Measurements from ENCODE around the gene ANXA2R.

Gene ANXA2R

DNA sequence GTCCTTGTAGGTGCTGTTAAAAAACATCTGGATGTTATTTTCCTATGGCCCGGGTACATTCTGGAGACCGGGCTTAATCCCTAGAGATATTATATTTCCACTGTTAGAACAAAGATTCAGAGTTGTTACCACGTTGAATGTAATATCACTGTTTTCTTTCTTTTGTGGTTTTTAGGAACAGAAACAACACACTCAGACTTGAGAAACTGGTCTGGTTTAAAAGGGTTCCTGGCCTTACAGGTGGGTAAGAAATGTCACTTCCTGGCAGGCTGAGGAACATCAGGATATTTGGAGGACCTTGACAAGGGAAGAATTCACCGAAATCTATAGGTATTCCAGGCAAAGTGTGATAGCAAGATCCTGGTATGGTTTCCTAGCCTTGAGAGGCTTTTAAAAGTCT lies 10.3 kb upstream of the ANXA2R start:
- TF ChIP-seq, protein P1, sequence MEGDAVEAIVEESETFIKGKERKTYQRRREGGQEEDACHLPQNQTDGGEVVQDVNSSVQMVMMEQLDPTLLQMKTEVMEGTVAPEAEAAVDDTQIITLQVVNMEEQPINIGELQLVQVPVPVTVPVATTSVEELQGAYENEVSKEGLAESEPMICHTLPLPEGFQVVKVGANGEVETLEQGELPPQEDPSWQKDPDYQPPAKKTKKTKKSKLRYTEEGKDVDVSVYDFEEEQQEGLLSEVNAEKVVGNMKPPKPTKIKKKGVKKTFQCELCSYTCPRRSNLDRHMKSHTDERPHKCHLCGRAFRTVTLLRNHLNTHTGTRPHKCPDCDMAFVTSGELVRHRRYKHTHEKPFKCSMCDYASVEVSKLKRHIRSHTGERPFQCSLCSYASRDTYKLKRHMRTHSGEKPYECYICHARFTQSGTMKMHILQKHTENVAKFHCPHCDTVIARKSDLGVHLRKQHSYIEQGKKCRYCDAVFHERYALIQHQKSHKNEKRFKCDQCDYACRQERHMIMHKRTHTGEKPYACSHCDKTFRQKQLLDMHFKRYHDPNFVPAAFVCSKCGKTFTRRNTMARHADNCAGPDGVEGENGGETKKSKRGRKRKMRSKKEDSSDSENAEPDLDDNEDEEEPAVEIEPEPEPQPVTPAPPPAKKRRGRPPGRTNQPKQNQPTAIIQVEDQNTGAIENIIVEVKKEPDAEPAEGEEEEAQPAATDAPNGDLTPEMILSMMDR (conservative IDR thresholded peaks at IDR 0.05; ENCODE audit: low read depth), result no peak
- no peak for DNase-seq (ENCODE audit: low spot score)
- ChIA-PET CTCF (interaction anchor here (0.6 to 0.7 kb wide), 3 partner anchors 138 to 1137 kb away, joined by 3 to 4 read pairs (median 4); no protein-coding TSS in a partner anchor), POLR2A (ENCODE audit: low non-redundant PET) (no interaction called here)
- H3K27ac ChIP-seq, result no peak overlapping the region

DNA sequence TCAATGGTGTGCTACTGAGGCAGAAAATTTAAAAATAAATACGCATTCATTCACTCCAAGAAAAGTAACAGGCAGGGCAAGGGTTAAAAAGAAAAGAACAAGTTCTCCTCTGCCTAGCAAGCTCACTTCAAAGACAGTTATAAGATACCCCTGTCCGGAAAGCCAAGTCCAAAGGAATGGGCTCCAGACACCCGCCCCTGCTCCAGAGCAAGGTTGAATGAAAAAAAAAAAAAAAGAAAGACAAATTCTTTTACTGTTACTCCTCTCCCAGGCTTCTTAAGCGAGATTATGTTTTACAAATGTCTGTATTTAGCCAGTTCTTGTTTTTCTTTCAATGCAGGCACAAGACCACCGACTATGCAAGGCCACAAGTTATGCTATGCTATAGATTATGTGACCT lies 9.1 kb upstream of the ANXA2R start:
- CTCF ChIA-PET, result interaction anchor here (0.6 kb wide), 1 partner anchor 648 kb away, joined by 3 read pairs; no protein-coding TSS in a partner anchor
- POLR2A ChIA-PET (ENCODE audit: low non-redundant PET), result interaction anchor here (0.6 kb wide), 1 partner anchor 8 kb away, joined by 7 read pairs; no protein-coding TSS in a partner anchor
- no peak for DNase-seq (ENCODE audit: low spot score)
- TF ChIP-seq, protein P1 (conservative IDR thresholded peaks at IDR 0.05; ENCODE audit: low read depth), result no peak
- H3K27ac ChIP-seq, result no peak overlapping the region

DNA sequence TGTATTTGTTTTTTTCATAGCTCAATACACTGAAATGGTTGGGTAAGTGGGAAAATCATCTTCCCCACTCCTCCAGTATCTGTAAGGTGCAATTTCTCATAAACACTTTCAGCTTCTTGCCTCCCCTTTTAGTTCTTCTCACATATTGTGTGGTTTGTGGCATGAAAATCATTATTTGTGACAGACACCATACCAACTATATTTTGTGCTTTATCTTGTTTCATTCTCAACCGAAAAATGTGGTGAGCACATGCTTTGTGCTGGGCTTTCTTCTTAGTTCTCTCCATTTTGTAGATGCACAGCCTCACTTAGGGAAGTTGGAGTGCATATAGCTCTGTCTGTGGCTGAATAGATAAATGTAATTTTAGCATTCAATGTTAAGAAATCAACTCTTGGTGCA lies 6.4 kb upstream of the ANXA2R start:
- H3K27ac ChIP-seq, result no peak overlapping the region
- ChIA-PET CTCF (interaction anchor here (1.2 kb wide), 1 partner anchor 138 kb away, joined by 3 read pairs; no protein-coding TSS in a partner anchor), POLR2A (ENCODE audit: low non-redundant PET) (no interaction called here)
- DNase-seq (ENCODE audit: low spot score), result no peak
- TF ChIP-seq, protein P1 (conservative IDR thresholded peaks at IDR 0.05; ENCODE audit: low read depth), result no peak

DNA sequence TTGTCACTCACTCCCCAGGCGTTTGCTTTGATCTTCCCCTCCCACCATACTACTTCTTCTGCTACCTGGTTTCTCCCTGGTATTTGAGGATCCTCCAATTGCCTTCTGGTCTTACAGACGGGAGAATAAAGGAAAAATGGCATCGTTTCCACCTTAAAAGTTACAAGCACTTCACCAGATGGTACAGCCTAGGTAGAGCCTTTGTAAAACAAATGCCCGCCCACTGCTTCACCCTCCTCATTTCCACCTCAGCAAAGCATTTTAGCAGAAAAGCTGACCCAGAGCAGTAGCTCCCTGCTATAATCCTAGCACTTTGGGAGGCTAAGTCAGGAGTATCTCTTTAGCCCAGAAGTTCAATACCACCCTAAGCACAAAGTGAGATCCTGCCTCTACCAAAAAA lies 5.1 kb upstream of the ANXA2R start:
- no peak overlapping the region for H3K27ac ChIP-seq
- TF ChIP-seq, protein P1 (conservative IDR thresholded peaks at IDR 0.05; ENCODE audit: low read depth), result no peak
- ChIA-PET CTCF (interaction anchor here (1.1 kb wide), 1 partner anchor 25 kb away, joined by 3 read pairs; no protein-coding TSS in a partner anchor), POLR2A (ENCODE audit: low non-redundant PET) (no interaction called here)
- DNase-seq (ENCODE audit: low spot score), result no peak

DNA sequence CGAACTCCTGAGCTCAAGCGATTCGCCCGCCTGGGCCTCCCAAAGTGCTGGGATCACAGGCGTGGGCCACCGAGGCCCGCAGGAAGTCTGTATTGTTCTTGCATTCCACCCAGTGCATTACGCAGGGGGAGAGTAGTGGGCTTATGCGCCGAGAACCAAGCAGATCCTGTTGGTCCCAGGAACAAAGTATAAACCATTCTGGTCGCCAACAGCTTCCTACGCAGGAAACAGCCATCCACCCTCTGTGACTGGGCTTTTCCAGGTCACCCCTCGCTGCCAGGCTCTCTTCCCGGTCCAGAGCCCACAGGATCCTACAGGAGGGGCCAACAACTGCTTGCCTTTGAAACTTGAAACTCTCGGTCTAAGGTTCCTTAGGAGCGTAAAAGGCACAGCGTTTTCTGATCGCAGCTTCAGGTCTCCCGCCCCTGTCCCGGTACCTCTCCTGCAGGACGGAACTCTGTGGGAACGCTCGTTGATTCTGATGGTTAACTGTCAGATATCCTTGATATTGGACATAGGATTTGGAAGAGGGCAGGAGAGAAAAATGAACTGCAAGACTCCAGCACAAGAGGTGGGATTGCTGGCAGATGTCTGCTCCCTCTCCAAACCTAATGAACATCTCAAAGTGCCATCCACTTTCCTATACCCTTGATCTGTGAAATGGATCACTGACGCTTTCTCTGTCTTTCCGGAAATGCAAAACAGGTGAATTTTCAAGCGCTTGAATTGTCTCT lies 4.2 kb upstream of the ANXA2R start:
- H3K27ac ChIP-seq, result no peak overlapping the region
- CTCF ChIA-PET, result interaction anchor here (1.1 kb wide), 1 partner anchor 24 kb away, joined by 3 read pairs; no protein-coding TSS in a partner anchor
- POLR2A ChIA-PET (ENCODE audit: low non-redundant PET), result no interaction called here
- TF ChIP-seq, protein P1 (conservative IDR thresholded peaks at IDR 0.05; ENCODE audit: low read depth), result no peak
- DNase-seq (ENCODE audit: low spot score), result no peak

DNA sequence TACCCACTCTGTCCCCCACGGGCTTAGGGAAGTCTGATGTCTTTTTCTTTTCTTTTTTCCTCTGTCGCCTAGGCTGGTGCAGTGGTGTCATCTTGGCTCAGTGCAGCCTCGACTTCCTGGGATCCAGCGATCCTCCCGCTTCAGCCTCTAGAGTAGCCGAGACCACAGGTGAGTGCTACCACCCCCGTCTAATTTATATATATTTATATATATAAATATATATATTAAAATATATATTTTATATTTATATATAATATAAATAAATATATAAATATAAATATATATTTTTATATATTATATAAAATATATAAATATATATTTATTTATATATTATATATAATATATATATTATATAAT lies 3.3 kb upstream of the ANXA2R start:
- TF ChIP-seq, protein P1 (conservative IDR thresholded peaks at IDR 0.05; ENCODE audit: low read depth), result no peak
- no peak for DNase-seq (ENCODE audit: low spot score)
- ChIA-PET CTCF (interaction anchor here (0.6 to 2.3 kb wide), 4 partner anchors 22 to 150 kb away, joined by 3 to 11 read pairs (median 4); no protein-coding TSS in a partner anchor), POLR2A (ENCODE audit: low non-redundant PET) (no interaction called here)
- peak overlapping the region; percentile 97 for H3K27ac ChIP-seq
